ENCODE measurements around the gene ANO9.
A peak's percentile ranks its signal among the peaks of the same experiment; 100 is the strongest.

ANO9 gene

DNA sequence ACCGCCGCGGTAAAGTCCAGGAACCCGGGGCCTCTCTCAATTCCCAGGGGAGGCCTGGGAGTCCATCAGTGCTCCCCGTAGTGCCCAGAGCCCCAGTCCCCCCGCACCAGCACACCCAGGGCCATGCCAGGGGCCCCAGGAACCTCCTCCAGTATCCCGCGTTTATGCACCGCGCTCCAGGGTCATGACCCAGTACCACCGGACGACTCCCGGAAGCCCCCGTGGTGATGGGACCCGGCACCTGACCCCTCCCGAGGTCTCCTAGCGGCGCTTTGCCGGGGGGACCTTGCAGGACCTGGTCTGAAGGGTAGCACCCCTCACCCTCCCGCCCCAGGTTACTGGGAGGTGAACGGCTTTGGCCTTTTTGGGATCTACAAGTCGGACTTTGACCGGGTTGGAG is 61.3 kb downstream of the ANO9 start:
- no peak for DNase-seq

- DNase-seq, result no peak
Measured at GRCh38 chr11:380095-380480, 61.7 kb downstream of the ANO9 start.

- DNase-seq, result no peak
Measured at GRCh38 chr11:379205-380094, 62.4 kb downstream of the ANO9 start.

DNA sequence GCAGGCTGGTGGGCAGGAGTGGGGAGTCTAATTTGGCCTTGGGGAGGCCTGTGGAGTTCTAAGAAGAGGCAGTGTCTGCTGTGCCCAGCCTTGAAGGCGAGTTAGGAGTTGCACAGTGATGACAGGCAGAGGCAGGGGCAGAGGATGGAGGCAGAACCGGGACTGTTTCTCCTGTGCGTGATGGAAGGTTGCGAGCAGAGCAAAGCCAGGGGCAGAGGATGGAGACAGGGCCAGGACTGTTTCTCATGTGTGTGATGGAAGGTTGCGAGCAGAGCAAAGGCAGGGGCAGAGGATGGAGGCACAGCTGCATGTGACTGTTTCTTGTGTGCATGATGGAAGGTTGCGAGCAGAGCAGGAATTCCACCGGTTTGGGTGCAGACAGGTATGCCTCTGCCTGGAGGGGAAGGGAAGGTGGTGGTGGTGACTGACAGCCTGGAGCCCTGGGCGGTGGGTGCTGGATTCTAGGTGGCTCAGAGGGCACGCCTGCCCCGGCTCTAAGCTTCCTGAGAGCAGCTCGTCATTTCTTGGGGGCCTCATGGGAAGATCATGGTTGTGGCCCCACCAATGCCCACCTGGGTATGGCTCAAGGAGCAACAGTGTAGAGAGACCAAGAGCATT is 63.8 kb downstream of the ANO9 start:
- no peak for DNase-seq

DNA sequence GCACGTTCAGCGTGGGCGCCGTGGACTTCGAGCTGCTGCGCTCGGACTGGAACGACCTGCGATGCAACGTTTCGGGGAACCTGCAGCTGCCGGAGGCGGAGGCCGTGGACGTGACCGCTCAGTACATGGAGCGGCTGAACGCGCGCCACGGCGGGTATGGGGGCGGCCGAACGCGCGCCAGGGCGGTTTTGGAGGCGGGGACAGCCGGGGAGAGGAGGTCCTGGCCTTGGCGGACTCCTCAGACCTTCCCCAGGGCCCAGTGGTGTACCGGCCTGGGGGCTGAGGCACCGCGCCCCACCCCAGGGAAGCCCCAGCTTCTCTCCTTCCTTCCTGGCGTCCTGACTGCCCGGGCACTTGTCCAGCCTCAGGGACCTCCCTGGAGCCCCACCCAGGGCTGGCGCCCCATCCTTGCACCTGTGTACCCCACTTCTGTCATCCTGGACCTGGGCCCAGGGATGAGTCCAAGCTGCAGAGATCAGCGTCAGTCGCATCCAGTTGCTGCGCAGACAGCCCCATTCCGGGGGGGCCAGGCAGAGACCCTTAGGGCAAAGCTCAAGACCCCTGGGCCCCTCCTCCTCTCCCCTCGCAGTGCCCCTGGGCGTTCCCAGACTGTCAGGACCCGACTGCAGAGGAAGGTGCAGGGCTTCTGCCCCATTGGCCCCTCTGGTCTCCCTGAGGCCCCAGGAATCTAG is 64.5 kb downstream of the ANO9 start:
- no peak for DNase-seq

DNA sequence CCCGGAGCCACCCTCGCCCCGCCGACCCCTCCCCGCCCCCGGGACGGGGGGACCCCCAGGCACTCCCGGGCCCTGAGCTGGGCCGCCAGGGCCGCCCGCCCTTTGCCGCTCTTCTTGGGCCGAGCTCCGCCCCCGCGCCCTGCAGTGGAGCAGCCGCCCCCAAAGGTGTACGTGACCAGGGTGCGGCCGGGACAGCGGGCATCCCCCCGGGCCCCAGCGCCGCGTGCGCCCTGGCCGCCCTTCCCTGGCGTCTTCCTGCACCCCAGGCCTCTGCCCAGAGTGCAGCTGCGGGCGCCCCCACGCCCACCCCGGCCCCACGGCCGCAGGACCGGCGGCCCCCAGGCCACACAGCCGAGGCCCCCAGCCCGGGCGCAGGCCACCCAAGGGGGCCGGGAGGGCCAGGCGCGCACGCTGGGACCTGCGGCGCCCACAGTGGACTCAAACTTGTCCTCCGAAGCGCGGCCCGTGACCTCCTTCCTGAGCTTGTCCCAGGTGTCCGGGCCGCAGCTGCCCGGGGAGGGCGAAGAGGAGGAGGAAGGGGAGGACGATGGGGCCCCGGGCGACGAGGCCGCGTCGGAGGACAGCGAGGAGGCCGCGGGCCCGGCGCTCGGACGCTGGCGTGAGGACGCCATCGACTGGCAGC is 65.2 kb downstream of the ANO9 start:
- no peak for DNase-seq

DNA sequence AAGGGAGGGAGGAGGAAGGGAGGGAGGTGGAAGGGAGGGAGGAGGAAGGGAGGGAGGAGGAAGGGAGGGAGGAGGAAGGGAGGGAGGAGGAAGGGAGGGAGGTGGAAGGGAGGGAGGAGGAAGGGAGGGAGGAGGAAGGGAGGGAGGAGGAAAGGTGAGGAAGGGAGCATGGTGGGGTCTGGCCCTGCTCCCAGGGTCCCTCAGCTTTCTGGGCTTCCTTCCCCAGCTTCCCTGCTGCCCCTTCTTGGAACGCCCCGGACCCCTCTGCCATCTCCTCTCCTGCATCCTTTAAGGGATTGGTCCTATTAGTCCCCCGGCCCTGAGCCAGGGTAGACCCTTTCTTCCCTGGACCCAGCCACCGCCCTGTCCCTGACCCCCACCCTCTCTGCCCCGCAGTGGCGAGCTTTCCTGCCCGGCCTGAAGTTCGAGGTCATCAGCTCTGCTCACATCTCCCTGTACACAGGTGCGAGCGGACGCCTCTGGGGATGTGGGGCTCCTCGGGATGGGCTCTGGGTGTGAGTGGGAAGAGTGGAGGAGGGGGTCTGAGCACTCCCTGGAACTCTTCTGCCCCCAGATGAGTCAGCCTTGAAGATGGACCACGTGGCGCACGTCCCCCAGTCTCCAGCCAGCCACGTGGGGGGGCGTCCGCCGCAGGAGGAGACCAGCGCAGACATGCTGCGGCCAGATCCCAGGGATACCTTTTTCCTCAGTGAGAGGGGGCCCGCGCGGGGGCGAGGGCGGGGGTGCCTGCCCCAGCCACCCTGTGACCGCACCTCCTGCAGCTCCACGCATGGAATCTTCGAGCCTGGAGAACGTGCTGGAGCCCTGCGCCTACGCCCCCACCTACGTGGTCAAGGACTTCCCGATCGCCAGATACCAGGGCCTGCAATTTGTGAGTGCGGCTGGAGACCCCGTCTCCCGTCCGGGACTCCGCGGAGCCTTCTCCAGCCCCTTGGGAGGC is 66.5 kb downstream of the ANO9 start:
- no peak for DNase-seq

DNA sequence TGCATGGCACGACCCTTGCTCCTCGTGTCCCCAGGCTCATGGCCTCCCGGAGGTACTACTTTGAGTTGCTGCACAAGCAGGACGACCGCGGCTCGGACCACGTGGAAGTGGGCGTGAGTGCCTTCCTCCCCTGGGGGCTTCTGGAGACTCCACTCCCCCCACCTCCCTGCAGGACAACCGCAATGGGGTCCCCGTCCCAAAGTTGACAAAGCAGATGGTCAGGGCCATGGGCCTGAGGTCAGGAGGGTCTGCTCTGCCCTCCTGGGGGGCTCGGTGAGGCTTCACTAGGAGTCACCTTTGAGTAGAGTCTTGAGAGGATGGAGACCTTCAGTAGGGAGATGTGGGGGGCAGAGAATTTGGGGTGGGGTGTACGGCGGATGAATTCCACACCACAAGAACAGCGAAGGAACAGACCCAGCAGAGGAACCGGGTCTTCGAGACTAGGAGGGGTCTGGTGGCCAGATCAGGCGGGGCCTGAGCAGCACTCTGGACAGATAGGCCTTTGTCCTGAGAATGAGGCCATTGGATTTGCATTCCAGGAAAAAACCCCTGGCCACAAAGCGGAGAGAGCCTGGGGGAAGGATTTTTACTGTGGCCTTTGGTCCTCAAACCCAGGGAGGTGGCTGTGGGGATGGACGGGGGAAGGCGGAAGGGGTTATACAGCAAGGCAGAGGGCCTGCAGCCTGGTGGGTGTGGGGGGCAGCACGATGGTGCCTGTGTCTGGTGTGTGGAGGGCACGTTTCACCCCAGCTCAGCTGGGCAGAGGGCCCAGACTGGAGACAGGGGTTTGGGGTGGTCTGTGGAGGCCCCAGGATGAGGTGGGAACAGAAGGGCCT is 67.9 kb downstream of the ANO9 start:
- no peak for DNase-seq

- no peak for DNase-seq
Measured at GRCh38 chr11:372809-373715, 68.7 kb downstream of the ANO9 start.

- no peak for DNase-seq
Measured at GRCh38 chr11:371716-372590, 69.9 kb downstream of the ANO9 start.

DNA sequence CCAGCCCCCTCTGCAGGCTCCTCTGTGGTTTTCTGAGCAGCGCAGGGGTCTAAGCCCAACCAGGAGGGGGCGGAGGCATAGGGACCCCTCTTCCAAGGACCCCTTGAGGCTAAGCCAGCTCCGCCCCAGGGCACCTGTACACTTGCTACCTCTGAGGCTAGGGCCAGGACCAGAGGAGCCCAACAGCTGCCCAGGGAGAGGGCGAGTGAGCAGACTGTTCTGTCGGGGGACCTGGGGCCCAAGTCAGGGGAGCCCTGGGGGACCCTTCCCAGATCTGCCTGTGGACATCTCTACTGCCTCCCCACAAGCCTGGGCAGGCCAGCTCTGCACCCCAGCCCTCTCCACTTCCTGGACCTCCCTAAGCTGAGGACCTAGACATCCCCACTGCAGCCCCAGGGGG is 70.8 kb downstream of the ANO9 start:
- no peak for DNase-seq

DNA sequence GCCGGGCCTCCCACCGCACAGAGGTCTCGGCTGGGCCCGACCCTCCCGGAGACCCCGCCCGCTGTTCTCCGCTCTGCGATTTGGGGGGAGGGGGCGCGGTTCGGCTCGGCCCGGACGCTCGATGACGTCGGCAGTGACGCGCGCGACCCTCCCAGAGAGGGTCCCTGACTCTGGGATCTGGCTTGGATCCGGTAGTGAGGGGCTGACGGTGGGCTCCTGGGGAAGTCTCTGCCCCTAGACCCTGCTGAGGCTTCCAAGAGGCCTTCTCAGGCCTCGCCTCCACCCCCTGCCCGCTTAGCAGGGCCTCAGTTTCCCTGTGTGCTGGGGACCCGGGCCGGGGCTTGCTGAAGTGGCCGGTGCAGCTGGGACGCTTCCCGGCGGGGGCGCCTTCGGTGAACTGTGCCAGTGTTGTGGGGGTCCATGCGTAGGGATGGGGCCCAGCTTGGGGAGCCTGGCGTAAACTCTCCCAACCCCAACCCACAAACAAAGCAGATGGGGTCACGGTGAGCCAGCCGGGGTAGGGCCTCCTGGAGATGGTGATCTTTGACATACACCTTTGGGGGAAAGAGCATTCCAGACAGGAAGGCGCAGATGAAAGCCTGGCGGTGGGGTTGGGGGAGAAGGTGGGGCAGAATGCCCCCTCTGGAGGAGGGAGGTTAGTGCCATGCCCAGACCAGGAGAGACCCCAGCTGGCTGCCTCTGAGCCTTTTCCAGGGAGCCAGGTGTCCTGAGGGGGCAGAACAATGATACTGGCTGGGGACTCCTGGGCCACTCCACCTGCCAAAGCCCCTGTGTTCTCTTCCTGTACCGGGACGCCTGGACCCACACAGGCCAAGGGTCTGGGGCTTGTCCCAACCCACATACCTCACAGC is 71.5 kb downstream of the ANO9 start:
- DNase-seq, result no peak

- DNase-seq, result peak; percentile 40
Measured at GRCh38 chr11:369336-370018, 72.3 kb downstream of the ANO9 start, which contains the start of gene B4GALNT4. Gene B4GALNT4, plus strand, starts transcription at chr11:369499. Its CDS starts 305 bp downstream, at chr11:369804.

GRCh38 chr11:368414-369335 is 73.1 kb downstream of the ANO9 start:
- DNase-seq, result no peak

GRCh38 chr11:367956-368413 is 73.8 kb downstream of the ANO9 start:
- DNase-seq, result no peak
